ENCODE results near the gene MCAM. TPM values are rescaled to one million over a fixed set of nuclear protein-coding genes. Genes with fewer than 3 reads are reported as not detected.

MCAM gene
- total and polyA plus RNA-seq, 12 donors = 35.8 to 136 (median 96.8) TPM

- no peak overlapping the region for H3K4me3 ChIP-seq
- H3K4me1 ChIP-seq = peaks cover 8 to 25% (median 12%) of the 10 kb centered on the region in 9 donors
- peaks cover 0 to 16% (median 0%) of the 10 kb centered on the region in 7 donors for H3K27me3 ChIP-seq
- H3K36me3 ChIP-seq = no peaks in the 10 kb centered on the region
- DNase-seq = no peak
- H3K27ac ChIP-seq = no peak overlapping the region
- intact Hi-C loops (cut with DNase I) = loop anchor here in 1 of 10 donors (10.0 kb wide), 1 partner anchor 129 kb away; no protein-coding TSS in a partner anchor
- 88 to 92% methylated on average over 12 of the region's 12 CpGs for WGBS, 2 donors
- H3K9me3 ChIP-seq = no peaks in the 10 kb centered on the region
- ATAC-seq = no peak
- TF ChIP-seq, protein P1, sequence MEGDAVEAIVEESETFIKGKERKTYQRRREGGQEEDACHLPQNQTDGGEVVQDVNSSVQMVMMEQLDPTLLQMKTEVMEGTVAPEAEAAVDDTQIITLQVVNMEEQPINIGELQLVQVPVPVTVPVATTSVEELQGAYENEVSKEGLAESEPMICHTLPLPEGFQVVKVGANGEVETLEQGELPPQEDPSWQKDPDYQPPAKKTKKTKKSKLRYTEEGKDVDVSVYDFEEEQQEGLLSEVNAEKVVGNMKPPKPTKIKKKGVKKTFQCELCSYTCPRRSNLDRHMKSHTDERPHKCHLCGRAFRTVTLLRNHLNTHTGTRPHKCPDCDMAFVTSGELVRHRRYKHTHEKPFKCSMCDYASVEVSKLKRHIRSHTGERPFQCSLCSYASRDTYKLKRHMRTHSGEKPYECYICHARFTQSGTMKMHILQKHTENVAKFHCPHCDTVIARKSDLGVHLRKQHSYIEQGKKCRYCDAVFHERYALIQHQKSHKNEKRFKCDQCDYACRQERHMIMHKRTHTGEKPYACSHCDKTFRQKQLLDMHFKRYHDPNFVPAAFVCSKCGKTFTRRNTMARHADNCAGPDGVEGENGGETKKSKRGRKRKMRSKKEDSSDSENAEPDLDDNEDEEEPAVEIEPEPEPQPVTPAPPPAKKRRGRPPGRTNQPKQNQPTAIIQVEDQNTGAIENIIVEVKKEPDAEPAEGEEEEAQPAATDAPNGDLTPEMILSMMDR (IDR thresholded peaks at IDR 0.05) = no peak
Measured at GRCh38 chr11:119345685-119346084, 28.8 kb upstream of the MCAM start.

DNA sequence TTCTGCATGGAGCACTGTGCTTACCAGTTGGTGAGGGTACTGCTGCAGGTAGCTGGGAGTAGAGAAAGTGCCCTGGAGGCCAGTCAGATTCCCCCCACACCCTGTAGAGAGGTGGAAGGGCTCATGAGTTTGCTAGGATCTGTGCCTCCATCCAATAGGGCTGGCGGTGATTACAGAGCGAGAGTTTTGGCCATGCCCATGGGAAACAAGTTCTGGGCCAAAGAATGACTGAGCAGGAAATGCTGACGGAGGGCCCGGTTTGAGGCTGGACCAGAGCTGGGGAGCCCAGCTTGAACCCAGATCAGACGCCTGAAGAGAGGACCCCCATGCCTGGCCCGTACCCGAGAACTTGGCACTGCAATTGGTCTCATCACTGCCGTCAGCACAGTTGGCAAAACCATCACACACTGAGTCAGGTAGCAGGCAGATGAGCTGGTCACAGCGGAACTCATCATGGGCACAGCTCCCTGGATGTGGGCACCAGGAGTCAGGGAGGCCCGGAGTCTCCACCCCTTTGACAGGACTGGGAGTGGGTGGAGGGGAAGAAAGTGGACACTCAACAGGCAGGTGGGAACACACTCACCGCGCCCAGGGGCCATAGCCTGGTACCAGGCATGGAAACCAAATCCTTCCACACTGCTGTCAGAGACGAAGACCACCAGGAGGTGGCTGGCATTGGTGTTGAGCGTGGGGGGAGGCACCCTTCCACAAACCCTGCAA lies 27.5 kb upstream of the MCAM start:
- WGBS, 2 donors = 74 to 85% methylated on average over 14 of the region's 14 CpGs
- no peak for ATAC-seq
- H3K9me3 ChIP-seq = no peaks in the 10 kb centered on the region
- no peaks in the 10 kb centered on the region for H3K36me3 ChIP-seq
- H3K27me3 ChIP-seq = peaks cover 0 to 28% (median 0%) of the 10 kb centered on the region in 7 donors
- intact Hi-C loops (cut with DNase I) = loop anchor here in 1 of 10 donors (5.0 to 10.0 kb wide), 2 partner anchors 38 to 130 kb away; partner anchors contain the start of gene USP2
- H3K4me1 ChIP-seq = peaks cover 8 to 29% (median 23%) of the 10 kb centered on the region in 9 donors
- no peak overlapping the region for H3K4me3 ChIP-seq
- H3K27ac ChIP-seq = no peak overlapping the region
- no peak for DNase-seq
- TF ChIP-seq, protein P1 (IDR thresholded peaks at IDR 0.05) = no peak

- intact Hi-C loops (cut with DNase I) = loop anchor here in 1 of 10 donors (5.0 to 10.0 kb wide), 2 partner anchors 39 to 131 kb away; partner anchors contain the start of gene USP2
- DNase-seq (no peak), ATAC-seq (no peak)
- Histone ChIP-seq H3K27ac (no peak overlapping the region), H3K4me1 (peaks cover 8 to 37% (median 30%) of the 10 kb centered on the region in 9 donors), H3K4me3 (no peak overlapping the region), H3K9me3 (no peaks in the 10 kb centered on the region), H3K36me3 (no peaks in the 10 kb centered on the region), H3K27me3 (peaks cover 0 to 35% (median 0%) of the 10 kb centered on the region in 7 donors)
- TF ChIP-seq, protein P1 (IDR thresholded peaks at IDR 0.05) = no peak
- WGBS, 2 donors = 91 to 92% methylated on average over 7 of the region's 7 CpGs
Measured at GRCh38 chr11:119343726-119344125, 26.8 kb upstream of the MCAM start.

GRCh38 chr11:119342362-119343130 lies 25.6 kb upstream of the MCAM start:
- DNase-seq (no peak), ATAC-seq (no peak)
- Histone ChIP-seq H3K4me1 (peaks cover 16 to 47% (median 40%) of the 10 kb centered on the region in 9 donors), H3K9me3 (no peaks in the 10 kb centered on the region), H3K4me3 (no peak overlapping the region), H3K27me3 (peaks cover 0 to 38% (median 0%) of the 10 kb centered on the region in 7 donors), H3K27ac (no peak overlapping the region), H3K36me3 (peaks cover 0 to 5% (median 0%) of the 10 kb centered on the region in 9 donors)
- intact Hi-C loops (cut with DNase I) = loop anchor here in 1 of 10 donors (5.0 to 10.0 kb wide), 2 partner anchors 40 to 132 kb away; partner anchors contain the start of gene USP2
- WGBS, 2 donors = 87 to 89% methylated on average over 10 of the region's 10 CpGs
- TF ChIP-seq, protein P1 (IDR thresholded peaks at IDR 0.05) = no peak
